Endothelial cell (in vitro differentiated cells): ENCODE results near the gene FCHSD2. TPM values are rescaled to one million over a fixed set of nuclear protein-coding genes. Genes with fewer than 3 reads are reported as not detected.
"Not testable (repeated sequence)": the region's sequence is repeated elsewhere in the genome, so short reads cannot be mapped to it uniquely, and the experiment has no call there.

ENCODE experiments used
- DNase-seq: peaks from one replicate; pipeline ENCODE4 v3.0.0; 2021; ENCODE audit warnings: low spot score
- H3K27ac Mint-ChIP-seq: one replicate; pipeline ENCODE4 v1.8.0; 2021; ENCODE audit warnings: mixed read lengths, inconsistent platforms; ENCODE audit not compliant: unreplicated experiment
- H3K27me3 Mint-ChIP-seq: one replicate; pipeline ENCODE4 v1.8.0; 2021; ENCODE audit warnings: mild to moderate bottlenecking, moderate library complexity, mixed read lengths, inconsistent platforms; ENCODE audit not compliant: unreplicated experiment
- H3K36me3 Mint-ChIP-seq: one replicate; pipeline ENCODE4 v1.8.0; 2021; ENCODE audit warnings: mild to moderate bottlenecking, low read depth, mixed read lengths, inconsistent platforms; ENCODE audit not compliant: unreplicated experiment
- H3K4me1 Mint-ChIP-seq: one replicate; pipeline ENCODE4 v1.8.0; 2021; ENCODE audit warnings: mild to moderate bottlenecking, mixed read lengths, inconsistent platforms; ENCODE audit not compliant: unreplicated experiment
- H3K4me3 Mint-ChIP-seq: one replicate; pipeline ENCODE4 v1.8.0; 2021; ENCODE audit warnings: mild to moderate bottlenecking, mixed read lengths, inconsistent platforms; ENCODE audit not compliant: unreplicated experiment
- H3K9me3 Mint-ChIP-seq: one replicate; pipeline ENCODE4 v1.8.0; 2021; ENCODE audit warnings: mixed read lengths, inconsistent platforms; ENCODE audit not compliant: unreplicated experiment
- CTCF ChIP-seq: fragments of 200-600 bp; sonication (generic); IDR thresholded peaks from one replicate; pipeline ENCODE4 v1.5.0; 2021; ENCODE audit warnings: antibody characterized with exemption; ENCODE audit not compliant: unreplicated experiment
- total RNA-seq: library from RNA; stranded (reverse); fragmentation: NEBNext Ultra II Directional; extraction: Animal tissue kit (Norgen Biotek cat#: 25700); gene quantifications from one replicate; pipeline ENCODE4 v1.2.1, GENCODE V29; 2021; ENCODE audit not compliant: unreplicated experiment

FCHSD2 gene
- total RNA-seq, 1 donor from 2014 or later, result 45.3 TPM

- Mint-ChIP-seq H3K36me3 (peaks cover 18% of the 10 kb centered on the region), H3K9me3 (no peaks in the 10 kb centered on the region), H3K4me3 (no peak overlapping the region), H3K4me1 (peaks cover 4% of the 10 kb centered on the region), H3K27me3 (no peaks in the 10 kb centered on the region), H3K27ac (no peak overlapping the region)
- no peak for DNase-seq
- TF ChIP-seq CTCF, result no peak
Observed at GRCh38 chr11:73124800-73125199, 17.3 kb downstream of the FCHSD2 start.

GRCh38 chr11:73123892-73124291, 18.2 kb downstream of the FCHSD2 start:
- DNase-seq, H3K4me1 Mint-ChIP-seq, H3K9me3 Mint-ChIP-seq, H3K4me3 Mint-ChIP-seq, H3K27ac Mint-ChIP-seq, H3K27me3 Mint-ChIP-seq: not testable (repeated sequence)
- H3K36me3 Mint-ChIP-seq, result peaks cover 18% of the 10 kb centered on the region

GRCh38 chr11:73121692-73122091, 20.4 kb downstream of the FCHSD2 start:
- H3K36me3 Mint-ChIP-seq, result peaks cover 10% of the 10 kb centered on the region
- no peaks in the 10 kb centered on the region for H3K9me3 Mint-ChIP-seq
- TF ChIP-seq CTCF, result no peak
- no peaks in the 10 kb centered on the region for H3K4me1 Mint-ChIP-seq
- H3K27me3 Mint-ChIP-seq, result no peaks in the 10 kb centered on the region
- H3K27ac Mint-ChIP-seq, result no peak overlapping the region
- no peak for DNase-seq
- H3K4me3 Mint-ChIP-seq, result no peak overlapping the region

GRCh38 chr11:73117071-73117470, 25.0 kb downstream of the FCHSD2 start:
- Mint-ChIP-seq H3K4me1 (no peaks in the 10 kb centered on the region), H3K36me3 (peaks cover 17% of the 10 kb centered on the region), H3K9me3 (no peaks in the 10 kb centered on the region), H3K27me3 (no peaks in the 10 kb centered on the region), H3K27ac (no peak overlapping the region), H3K4me3 (no peak overlapping the region)
- TF ChIP-seq CTCF, result no peak
- DNase-seq, result no peak

GRCh38 chr11:73116636-73117035, 25.5 kb downstream of the FCHSD2 start:
- Mint-ChIP-seq H3K27ac (no peak overlapping the region), H3K27me3 (no peaks in the 10 kb centered on the region), H3K36me3 (peaks cover 18% of the 10 kb centered on the region), H3K4me3 (no peak overlapping the region), H3K9me3 (no peaks in the 10 kb centered on the region), H3K4me1 (peaks cover under 1% of the 10 kb centered on the region)
- TF ChIP-seq CTCF, result no peak
- no peak for DNase-seq

- Mint-ChIP-seq H3K4me1 (peaks cover 3% of the 10 kb centered on the region), H3K27ac (no peak overlapping the region), H3K27me3 (no peaks in the 10 kb centered on the region), H3K4me3 (no peak overlapping the region), H3K36me3 (peaks cover 22% of the 10 kb centered on the region), H3K9me3 (no peaks in the 10 kb centered on the region)
- no peak for DNase-seq
- no peak for TF ChIP-seq CTCF
Observed at GRCh38 chr11:73114835-73115220, 27.3 kb downstream of the FCHSD2 start.
